Measurements from ENCODE around the gene CEACAM5. TPM values are rescaled to one million over a fixed set of nuclear protein-coding genes. Genes with fewer than 3 reads are reported as not detected.
"Not testable (repeated sequence)": the region's sequence is repeated elsewhere in the genome, so short reads cannot be mapped to it uniquely, and the experiment has no call there.

Gene CEACAM5
- total RNA-seq, 1 experiment from 2014 or later: not detected

DNA sequence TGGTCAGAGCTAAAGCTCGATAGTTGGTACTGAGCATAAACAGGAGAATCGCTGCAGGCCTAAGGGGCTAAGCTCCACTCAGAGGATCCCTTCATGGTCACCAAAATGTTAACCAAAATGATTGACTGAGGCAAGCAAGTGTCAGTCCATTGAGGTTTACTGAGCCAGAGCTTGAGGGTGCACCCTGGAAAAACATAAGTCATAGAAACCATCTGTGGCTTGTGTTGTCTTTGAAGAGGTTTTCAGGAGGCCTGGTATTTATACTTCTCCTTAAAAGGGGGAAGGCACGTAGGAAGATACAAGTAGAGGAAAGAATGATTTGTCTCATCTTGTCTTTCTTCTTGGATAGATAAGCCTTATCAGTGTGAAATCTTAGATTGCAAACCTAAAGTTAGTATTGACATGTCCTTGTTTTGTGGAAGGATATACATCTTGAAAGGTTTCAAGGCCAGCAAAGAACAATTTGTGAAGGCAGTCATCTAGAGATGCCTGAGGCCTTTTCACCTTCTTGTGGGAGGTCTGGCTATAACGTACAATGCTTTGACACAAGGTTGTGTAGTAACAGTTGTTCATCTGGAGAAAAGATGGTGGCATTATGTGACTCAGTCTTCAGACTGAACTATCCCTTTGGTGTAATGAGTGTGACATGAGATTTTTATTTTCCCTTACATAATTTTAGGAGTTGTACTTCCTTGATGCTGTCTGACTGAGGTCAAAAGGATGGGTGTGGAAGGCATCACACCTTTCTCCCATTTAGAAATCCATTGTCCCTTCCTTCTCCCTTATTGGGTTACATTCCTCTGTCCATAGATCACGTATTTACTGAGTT lies 32.2 kb downstream of the CEACAM5 start:
- DNase-seq (ENCODE audit: low read depth): no peak

DNA sequence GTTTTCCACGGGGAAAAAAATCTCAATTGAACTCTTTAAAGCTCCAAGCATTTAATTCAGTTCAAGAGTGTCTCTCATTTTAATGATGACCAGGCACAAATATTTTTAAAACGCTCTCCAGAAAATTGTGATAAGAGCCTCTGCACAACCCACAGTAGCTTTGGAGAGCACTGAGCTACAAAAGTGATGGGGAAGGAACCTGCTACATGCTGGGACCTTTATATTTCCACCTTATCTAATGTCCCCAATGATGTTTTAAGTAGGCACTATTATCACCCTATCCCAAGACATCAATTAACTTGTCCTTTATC lies 32.8 kb downstream of the CEACAM5 start:
- no peak for DNase-seq (ENCODE audit: low read depth)

GRCh38 chr19:41744850-41745249 lies 36.4 kb downstream of the CEACAM5 start:
- no peak for DNase-seq (ENCODE audit: low read depth)

GRCh38 chr19:41745756-41746155 lies 37.3 kb downstream of the CEACAM5 start:
- no peak for DNase-seq (ENCODE audit: low read depth)

DNA sequence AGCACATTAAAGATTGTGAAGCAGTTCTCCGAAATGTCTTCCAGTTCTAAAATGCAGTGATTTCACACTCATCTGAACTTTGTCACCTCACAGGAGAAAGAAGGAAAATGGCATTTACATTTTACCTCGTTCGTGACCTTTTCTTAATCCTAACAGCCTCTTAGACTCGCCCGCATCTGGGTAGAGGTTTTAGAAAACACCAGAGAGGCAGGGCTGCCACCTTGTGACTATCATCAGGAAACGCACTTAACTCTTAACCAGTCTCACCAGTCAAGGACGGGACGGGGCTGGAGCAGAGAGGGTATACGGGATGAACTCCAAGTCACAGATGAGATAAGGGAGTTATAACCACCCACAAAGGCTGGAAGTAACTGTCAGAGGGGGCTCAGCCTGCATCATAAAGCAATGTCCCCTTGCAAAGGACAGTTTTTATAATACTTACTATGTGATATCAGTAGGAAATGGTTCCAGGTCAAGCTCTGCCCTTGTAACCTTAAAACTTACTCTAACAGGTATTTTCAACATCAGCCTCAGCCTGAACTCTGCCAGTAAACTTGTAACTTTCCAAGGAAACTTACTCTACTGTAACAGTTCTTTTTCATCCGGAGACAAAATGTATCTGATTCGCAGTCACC lies 38.3 kb downstream of the CEACAM5 start:
- DNase-seq (ENCODE audit: low read depth): peak; percentile 28

GRCh38 chr19:41748012-41748411 lies 39.6 kb downstream of the CEACAM5 start:
- no peak for DNase-seq (ENCODE audit: low read depth)

DNA sequence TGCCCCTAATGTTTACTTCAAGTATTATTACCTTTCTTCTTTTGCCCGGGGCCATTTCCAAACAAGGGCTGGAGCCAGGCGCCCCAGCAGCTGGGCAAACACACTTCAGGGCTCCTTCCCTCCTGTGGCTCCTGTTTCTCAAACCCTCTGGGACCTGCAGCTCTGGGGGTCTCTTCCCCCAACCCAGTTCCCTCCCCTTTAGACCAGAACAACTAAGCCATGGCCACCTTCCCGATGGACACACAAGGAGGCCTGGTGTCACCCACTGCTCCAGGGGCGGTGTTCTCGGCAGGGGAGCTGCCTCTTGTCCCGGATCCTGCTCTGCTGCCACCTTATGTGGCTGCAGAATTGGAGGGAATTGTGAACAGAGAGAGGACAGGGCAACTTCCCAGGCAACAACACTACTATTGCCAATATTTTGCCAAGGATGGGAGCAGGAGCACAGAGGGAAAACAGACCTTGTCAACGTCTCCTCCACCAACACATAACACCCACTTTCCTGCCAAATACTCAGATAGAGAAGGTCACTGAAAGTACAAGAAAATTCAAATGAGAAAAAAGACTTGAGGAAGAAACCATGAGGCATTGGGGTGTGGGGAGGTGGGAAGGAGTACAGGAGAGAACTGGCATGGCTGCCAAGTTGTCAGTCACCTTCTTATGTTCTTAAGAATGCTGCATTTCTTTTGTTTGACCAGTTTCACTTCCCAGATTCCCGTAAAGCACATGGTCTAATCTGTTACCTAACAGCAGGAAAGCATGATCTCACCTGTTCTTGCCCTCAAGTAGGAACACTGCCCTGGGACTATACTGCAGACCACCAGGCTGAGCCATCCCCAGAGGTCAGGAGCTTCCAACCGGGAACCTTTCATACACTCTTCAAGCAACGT lies 42.1 kb downstream of the CEACAM5 start:
- DNase-seq (ENCODE audit: low read depth): not testable (repeated sequence)

- peak; percentile 27 for DNase-seq (ENCODE audit: low read depth)
Measured at GRCh38 chr19:41753159-41753558, 44.7 kb downstream of the CEACAM5 start.

DNA sequence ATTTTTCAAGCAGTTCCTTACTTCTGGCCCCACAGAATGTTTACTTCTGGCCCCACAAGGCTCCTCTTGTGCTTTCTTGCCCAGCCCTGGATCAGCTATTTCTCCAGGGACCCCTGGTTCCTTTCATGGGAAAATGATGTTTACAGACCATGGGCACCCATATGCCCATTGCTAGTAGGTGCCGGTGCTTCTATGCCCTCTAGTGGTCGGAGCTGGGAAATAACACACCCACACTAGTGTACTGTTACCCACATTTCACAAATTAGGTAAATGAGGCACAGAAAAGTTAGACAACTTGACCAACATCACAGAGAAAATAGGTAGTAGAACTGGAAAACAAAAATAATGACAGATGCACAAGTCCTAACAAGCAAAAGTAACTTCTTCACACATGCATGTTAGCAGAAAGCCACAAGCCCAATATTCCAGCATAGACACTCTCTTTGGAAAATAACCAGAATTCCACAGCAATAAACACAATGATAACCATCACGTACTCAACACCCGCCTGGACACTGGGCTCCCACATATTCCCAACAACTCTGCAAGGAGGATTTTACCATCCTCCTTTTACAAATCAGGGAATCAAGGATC lies 45.6 kb downstream of the CEACAM5 start:
- no peak for DNase-seq (ENCODE audit: low read depth)

DNA sequence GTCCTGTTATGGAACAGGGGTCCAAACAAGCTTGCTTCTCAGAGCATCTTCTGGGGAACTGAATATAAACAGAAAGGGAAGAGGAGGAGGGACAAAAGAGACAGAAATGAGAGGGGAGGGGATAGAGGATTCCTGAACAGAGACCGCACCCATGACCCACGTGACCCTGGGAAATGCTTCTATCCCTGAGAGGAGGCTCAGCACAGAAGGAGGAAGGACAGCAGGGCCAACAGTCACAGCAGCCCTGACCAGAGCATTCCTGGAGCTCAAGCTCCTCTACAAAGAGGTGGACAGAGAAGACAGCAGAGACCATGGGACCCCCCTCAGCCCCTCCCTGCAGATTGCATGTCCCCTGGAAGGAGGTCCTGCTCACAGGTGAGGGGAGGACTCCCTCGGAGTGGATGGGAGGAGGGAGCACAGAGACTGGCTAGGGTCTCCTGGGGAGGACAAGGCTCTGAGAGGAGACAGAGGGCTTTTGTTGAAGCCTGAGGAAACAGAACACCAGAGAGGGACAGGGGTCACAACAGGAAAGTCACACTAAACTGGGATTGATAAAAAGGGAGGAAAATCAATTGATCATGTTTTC lies 47.0 kb downstream of the CEACAM5 start, which contains the start of gene CEACAM6:
TSS of gene CEACAM6 (plus strand) at position 203 of the 586 bp plus-strand sequence. CDS start at position 312, 109 bp downstream.
- no peak for DNase-seq (ENCODE audit: low read depth)

- no peak for DNase-seq (ENCODE audit: low read depth)
Measured at GRCh38 chr19:41758846-41759245, 50.4 kb downstream of the CEACAM5 start.

GRCh38 chr19:41767115-41767514 lies 58.7 kb downstream of the CEACAM5 start:
- DNase-seq (ENCODE audit: low read depth): no peak

- DNase-seq (ENCODE audit: low read depth): not testable (repeated sequence)
Measured at GRCh38 chr19:41768105-41768504, 59.7 kb downstream of the CEACAM5 start.

- DNase-seq (ENCODE audit: low read depth): no peak
Measured at GRCh38 chr19:41769608-41770007, 61.2 kb downstream of the CEACAM5 start.

- no peak for DNase-seq (ENCODE audit: low read depth)
Measured at GRCh38 chr19:41771410-41771809, 63.0 kb downstream of the CEACAM5 start.

DNA sequence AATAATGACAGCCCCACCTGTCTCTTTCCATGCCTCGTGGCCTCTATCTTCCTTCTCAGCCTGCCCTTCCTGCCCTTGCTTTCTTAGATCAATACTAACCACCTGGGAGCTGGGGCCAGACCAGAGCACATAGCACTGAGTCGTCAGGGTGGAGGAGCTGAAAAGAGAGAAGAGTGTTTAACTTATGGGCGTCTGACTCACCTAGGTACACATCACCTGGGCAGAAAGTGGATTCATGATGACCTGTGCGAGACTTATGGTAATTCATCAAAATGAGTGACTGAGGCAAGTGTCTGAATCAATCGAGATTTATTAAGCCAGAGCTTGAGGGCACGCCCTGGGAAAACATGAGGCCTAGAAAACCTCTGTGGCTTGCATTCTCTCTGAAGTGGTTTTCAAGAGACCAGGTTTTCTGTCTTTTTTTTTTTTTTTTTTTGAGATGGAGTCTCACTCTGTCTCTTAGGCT lies 66.1 kb downstream of the CEACAM5 start:
- DNase-seq (ENCODE audit: low read depth): no peak

- DNase-seq (ENCODE audit: low read depth): no peak
Measured at GRCh38 chr19:41776700-41777099, 68.3 kb downstream of the CEACAM5 start.
